K562 (cell line): ENCODE measurements around the gene H2BK1. TPM values are rescaled to one million over a fixed set of nuclear protein-coding genes. Genes with fewer than 3 reads are reported as not detected.

Source experiments
- ATF7 ChIP-seq: fragments of 450-650 bp; IDR thresholded peaks from 2 replicates; pipeline ENCODE4 v1.7.1; 2014; ENCODE audit warnings: mild to moderate bottlenecking, moderate library complexity
- CBX2 ChIP-seq: fragments of 200-600 bp; sonication (generic); IDR thresholded peaks from one replicate; pipeline ENCODE4 v1.6.1; 2012; ENCODE audit warnings: mild to moderate bottlenecking, low read length, inconsistent platforms; ENCODE audit not compliant: insufficient read depth, poor library complexity, severe bottlenecking
- CREB1 ChIP-seq, 2 experiments: sonication (generic) in 1 of 2; formaldehyde crosslinking in 1 of 2; IDR thresholded peaks; 2 replicates each; pipeline versions ENCODE4 v1.6.1 to v1.8.0; 2012 to 2022; ENCODE audit warnings: inconsistent platforms in 1 of 2, mild to moderate bottlenecking in 1 of 2, missing genetic modification reagents in 1 of 2, moderate library complexity in 1 of 2
- GATAD2B ChIP-seq: fragments of 450-650 bp; IDR thresholded peaks from 2 replicates; pipeline ENCODE4 v1.6.1; 2017; ENCODE audit warnings: mild to moderate bottlenecking, borderline replicate concordance
- KDM5B ChIP-seq: fragments of 200-600 bp; sonication (generic); IDR thresholded peaks from 2 replicates; pipeline ENCODE4 v1.6.1; 2012; ENCODE audit warnings: low read depth, mild to moderate bottlenecking, moderate library complexity, low read length, control low read depth, inconsistent platforms; ENCODE audit not compliant: insufficient replicate concordance
- KLF16 ChIP-seq: IDR thresholded peaks from 2 replicates; pipeline ENCODE4 v1.6.1; 2016; ENCODE audit warnings: antibody characterized with exemption
- NBN ChIP-seq: fragments of 450-650 bp; IDR thresholded peaks from 2 replicates; pipeline ENCODE4 v1.6.1; 2016; ENCODE audit warnings: low read depth, mild to moderate bottlenecking
- POLR2B ChIP-seq: fragments of 450-650 bp; IDR thresholded peaks from 2 replicates; pipeline ENCODE4 v1.6.1; 2018; ENCODE audit warnings: low read depth; ENCODE audit not compliant: partially characterized antibody
- SREBF1 ChIP-seq: fragments of 150-350 bp; IDR thresholded peaks from 2 replicates; pipeline ENCODE4 v1.6.1; 2014; ENCODE audit warnings: antibody characterized with exemption, low read depth, low read length, borderline replicate concordance
- THAP12 ChIP-seq: fragments of 250-450 bp; sonication (Bioruptor Pico); IDR thresholded peaks from 2 replicates; pipeline ENCODE4 v1.9.0; 2021; ENCODE audit warnings: mild to moderate bottlenecking, inconsistent platforms
- TRIM25 ChIP-seq: fragments of 450-650 bp; IDR thresholded peaks from 2 replicates; pipeline ENCODE4 v1.7.0; 2016; ENCODE audit warnings: borderline replicate concordance
- ZBTB7A ChIP-seq: IDR thresholded peaks from 2 replicates; pipeline ENCODE4 v1.6.1; 2011; ENCODE audit warnings: low read depth, mild to moderate bottlenecking, low read length, moderate library complexity, borderline replicate concordance; ENCODE audit not compliant: control insufficient read depth
- ZNF551 ChIP-seq: fragments of 250-450 bp; sonication (Bioruptor Pico); IDR thresholded peaks from 2 replicates; pipeline ENCODE4 v1.5.0; 2021; ENCODE audit warnings: mild to moderate bottlenecking, moderate library complexity
- ZNF778 ChIP-seq: fragments of 450-650 bp; formaldehyde crosslinking; IDR thresholded peaks from 2 replicates; pipeline ENCODE4 v1.4.0; 2020; ENCODE audit warnings: mild to moderate bottlenecking, moderate library complexity
- polyA plus RNA-seq, 8 experiments: library from polyadenylated mRNA; depleted of rRNA in 4 of 8; stranded (reverse) in 5 of 8; unstranded in 3 of 8; fragments of >200 nt; fragmentation: Nextera tagmentation in 2 of 8; fragmentation: Illumina TruSeq in 1 of 8; extraction: Ambion mirVana in 2 of 8; extraction: Trizol in 1 of 8; gene quantifications; 2 replicates each; pipeline versions ENCODE4 v1.2.1 to v1.2.3, GENCODE V29; 2011 to 2014; ENCODE audit warnings: inconsistent platforms in 1 of 8, missing spikeins in 1 of 8
- total RNA-seq, 7 experiments: library from RNA; depleted of rRNA in 6 of 7; stranded (reverse); fragments of >200 nt in 6 of 7; fragmentation: Illumina TruSeq in 2 of 7; extraction: Trizol in 2 of 7; gene quantifications; 2 replicates each; pipeline versions ENCODE4 v1.2.1 to v1.2.3, GENCODE V29; 2011 to 2021; ENCODE audit warnings: low replicate concordance in 1 of 7
- TF ChIP-seq, protein P1 (sequence below): fragments of 250-450 bp; sonication (Bioruptor Pico); IDR thresholded peaks from 2 replicates; pipeline ENCODE4 v1.8.0; 2022; ENCODE audit warnings: inconsistent platforms, mild to moderate bottlenecking, moderate library complexity, borderline replicate concordance
- TF ChIP-seq, protein P2 (sequence below): sonication (generic); formaldehyde crosslinking; IDR thresholded peaks from 2 replicates; pipeline ENCODE4 v1.8.1; 2022; ENCODE audit warnings: missing genetic modification reagents

The H2BK1 gene
- total and polyA plus RNA-seq, 9 of the 15 experiments (the other 6 are each of a cell fraction or from before 2014, with no cell fraction given): not detected

GRCh38 chr7:151248346-151249033 lies 38.2 kb upstream of the H2BK1 start, which contains the start of gene SMARCD3 (continued):
- TF ChIP-seq KDM5B (no peak), POLR2B (no peak), THAP12 (no peak), SREBF1 (no peak), ZNF778 (no peak), NBN (no peak), GATAD2B (peak; percentile 98), CBX2 (no peak), ZNF551 (CRISPR knock-in tag) (no peak), CREB1 (IDR thresholded peaks at IDR 0.05) (0 out of 2 replicates have a peak, but pooled peaks have one; percentile 13), CREB1 (CRISPR knock-in tag; IDR thresholded peaks at IDR 0.05) (no peak), TRIM25 (no peak), ATF7 (no peak), ZBTB7A (peak; percentile 93), KLF16 (no peak)
- TF ChIP-seq, protein P1, sequence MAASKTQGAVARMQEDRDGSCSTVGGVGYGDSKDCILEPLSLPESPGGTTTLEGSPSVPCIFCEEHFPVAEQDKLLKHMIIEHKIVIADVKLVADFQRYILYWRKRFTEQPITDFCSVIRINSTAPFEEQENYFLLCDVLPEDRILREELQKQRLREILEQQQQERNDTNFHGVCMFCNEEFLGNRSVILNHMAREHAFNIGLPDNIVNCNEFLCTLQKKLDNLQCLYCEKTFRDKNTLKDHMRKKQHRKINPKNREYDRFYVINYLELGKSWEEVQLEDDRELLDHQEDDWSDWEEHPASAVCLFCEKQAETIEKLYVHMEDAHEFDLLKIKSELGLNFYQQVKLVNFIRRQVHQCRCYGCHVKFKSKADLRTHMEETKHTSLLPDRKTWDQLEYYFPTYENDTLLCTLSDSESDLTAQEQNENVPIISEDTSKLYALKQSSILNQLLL (CRISPR knock-in tag): no peak
- TF ChIP-seq, protein P2, sequence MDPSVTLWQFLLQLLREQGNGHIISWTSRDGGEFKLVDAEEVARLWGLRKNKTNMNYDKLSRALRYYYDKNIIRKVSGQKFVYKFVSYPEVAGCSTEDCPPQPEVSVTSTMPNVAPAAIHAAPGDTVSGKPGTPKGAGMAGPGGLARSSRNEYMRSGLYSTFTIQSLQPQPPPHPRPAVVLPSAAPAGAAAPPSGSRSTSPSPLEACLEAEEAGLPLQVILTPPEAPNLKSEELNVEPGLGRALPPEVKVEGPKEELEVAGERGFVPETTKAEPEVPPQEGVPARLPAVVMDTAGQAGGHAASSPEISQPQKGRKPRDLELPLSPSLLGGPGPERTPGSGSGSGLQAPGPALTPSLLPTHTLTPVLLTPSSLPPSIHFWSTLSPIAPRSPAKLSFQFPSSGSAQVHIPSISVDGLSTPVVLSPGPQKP: no peak
